ENCODE results near the gene HPD.
"Not testable (repeated sequence)": the region's sequence is repeated elsewhere in the genome, so short reads cannot be mapped to it uniquely, and the experiment has no call there.

Gene HPD

DNA sequence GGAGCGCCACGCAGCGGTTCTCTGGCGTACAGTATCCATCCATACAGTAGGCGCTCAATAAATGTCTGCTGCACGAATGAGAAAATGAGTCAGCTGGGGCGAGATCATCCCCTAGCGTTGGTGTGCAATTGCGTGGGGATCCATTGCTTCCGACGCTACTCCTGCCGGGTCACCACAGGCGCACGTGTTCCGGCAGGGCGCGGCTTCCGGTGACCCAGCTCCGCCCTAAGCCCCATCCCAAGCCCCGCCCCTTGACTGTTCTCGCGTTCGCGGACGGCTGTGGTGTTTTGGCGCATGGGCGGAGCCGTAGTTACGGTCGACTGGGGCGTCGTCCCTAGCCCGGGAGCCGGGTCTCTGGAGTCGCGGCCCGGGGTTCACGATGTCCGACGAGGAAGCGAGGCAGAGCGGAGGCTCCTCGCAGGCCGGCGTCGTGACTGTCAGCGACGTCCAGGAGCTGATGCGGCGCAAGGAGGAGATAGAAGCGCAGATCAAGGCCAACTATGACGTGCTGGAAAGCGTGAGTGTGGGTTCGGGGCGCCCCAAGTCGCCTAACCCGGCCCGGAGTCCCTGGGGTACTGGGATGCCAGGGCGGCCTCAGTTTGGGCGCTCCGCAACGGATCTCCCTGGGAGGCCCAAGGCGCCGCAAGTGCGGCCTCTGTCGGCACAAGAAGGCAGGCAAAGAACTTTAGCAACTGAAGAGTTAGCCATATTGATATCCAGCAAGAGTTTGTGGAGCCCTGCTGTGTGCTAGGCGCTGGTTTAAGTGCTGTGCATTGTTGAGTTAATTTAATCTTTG, 30.0 kb upstream of the HPD start, which contains the start of gene PSMD9:
TSS of gene PSMD9 (plus strand) at position 313 of the 796 bp plus-strand sequence. CDS start at position 380, 67 bp downstream.
- peaks cover 3% of the 10 kb centered on the region; the same call in 1 of the 2 replicates for H3K36me3 ChIP-seq (ENCODE audit: insufficient read depth, low read length)
- H3K79me2 ChIP-seq (ENCODE audit: control insufficient read depth, insufficient read depth, low read length, unreplicated experiment): peaks cover 36% of the 10 kb centered on the region
- peak within 1 kb of the TSS; percentile 62 for H2AFZ ChIP-seq (ENCODE audit: low read length, unreplicated experiment)
- peaks cover 12% of the 10 kb centered on the region for H3K4me1 ChIP-seq (ENCODE audit: control insufficient read depth, insufficient read depth, low read length, unreplicated experiment)
- H3K27ac ChIP-seq (ENCODE audit: low read depth, low read length): peak within 1 kb of the TSS; percentile 87
- H3K27me3 ChIP-seq (ENCODE audit: insufficient read depth, low read length): no peaks in the 10 kb centered on the region
- peak within 1 kb of the TSS; percentile 91 for H3K4me3 ChIP-seq (ENCODE audit: low read depth, low read length)

DNA sequence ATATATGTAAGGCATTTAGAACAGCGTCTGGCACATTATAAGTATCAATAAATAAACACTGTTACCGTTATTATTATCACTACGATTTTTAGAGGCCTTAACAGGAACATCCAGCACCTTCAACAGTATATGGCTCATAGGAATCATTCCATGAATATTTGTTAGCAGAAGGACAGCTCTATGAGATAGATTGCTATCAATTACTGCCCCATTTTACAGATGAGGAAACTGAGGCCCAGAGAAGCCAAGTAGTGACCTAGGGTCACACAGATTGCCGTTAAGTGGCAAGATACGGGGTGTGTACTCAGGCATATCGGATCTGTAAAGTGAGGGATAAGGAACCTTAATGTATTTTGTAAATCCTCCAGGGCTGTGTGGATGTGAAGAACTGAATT, 29.4 kb upstream of the HPD start:
- Histone ChIP-seq H3K36me3 (ENCODE audit: insufficient read depth, low read length) (peaks cover 3% of the 10 kb centered on the region; the same call in 1 of the 2 replicates), H3K27me3 (ENCODE audit: insufficient read depth, low read length) (no peaks in the 10 kb centered on the region), H2AFZ (ENCODE audit: low read length, unreplicated experiment) (peak overlapping the region; percentile 62), H3K27ac (ENCODE audit: low read depth, low read length) (no peak overlapping the region), H3K79me2 (ENCODE audit: control insufficient read depth, insufficient read depth, low read length, unreplicated experiment) (peaks cover 30% of the 10 kb centered on the region), H3K4me3 (ENCODE audit: low read depth, low read length) (peak overlapping the region; percentile 91), H3K4me1 (ENCODE audit: control insufficient read depth, insufficient read depth, low read length, unreplicated experiment) (peaks cover 6% of the 10 kb centered on the region)

DNA sequence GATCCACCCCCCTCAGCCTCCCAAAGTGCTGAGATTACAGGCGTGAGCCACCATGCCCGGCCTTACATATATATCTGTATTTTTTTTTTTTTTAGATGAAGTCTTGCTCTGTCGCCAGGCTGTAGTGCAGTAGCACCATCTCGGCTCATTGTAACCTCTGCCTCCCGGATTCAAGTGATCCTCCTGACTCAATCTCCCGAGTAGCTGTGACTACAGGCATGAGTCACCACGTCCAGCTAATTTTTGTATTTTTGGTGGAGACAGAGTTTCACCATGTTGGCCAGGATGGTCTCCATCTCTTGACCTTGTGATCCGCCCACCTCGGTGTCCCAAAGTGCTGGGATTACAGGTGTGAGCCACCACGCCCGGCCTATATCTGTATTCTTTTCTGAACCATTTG, 26.5 kb upstream of the HPD start:
- not testable (repeated sequence) for H2AFZ ChIP-seq (ENCODE audit: low read length, unreplicated experiment); H3K4me3 ChIP-seq (ENCODE audit: low read depth, low read length); H3K27ac ChIP-seq (ENCODE audit: low read depth, low read length); H3K4me1 ChIP-seq (ENCODE audit: control insufficient read depth, insufficient read depth, low read length, unreplicated experiment); H3K27me3 ChIP-seq (ENCODE audit: insufficient read depth, low read length); H3K36me3 ChIP-seq (ENCODE audit: insufficient read depth, low read length)
- H3K79me2 ChIP-seq (ENCODE audit: control insufficient read depth, insufficient read depth, low read length, unreplicated experiment): peaks cover 11% of the 10 kb centered on the region

DNA sequence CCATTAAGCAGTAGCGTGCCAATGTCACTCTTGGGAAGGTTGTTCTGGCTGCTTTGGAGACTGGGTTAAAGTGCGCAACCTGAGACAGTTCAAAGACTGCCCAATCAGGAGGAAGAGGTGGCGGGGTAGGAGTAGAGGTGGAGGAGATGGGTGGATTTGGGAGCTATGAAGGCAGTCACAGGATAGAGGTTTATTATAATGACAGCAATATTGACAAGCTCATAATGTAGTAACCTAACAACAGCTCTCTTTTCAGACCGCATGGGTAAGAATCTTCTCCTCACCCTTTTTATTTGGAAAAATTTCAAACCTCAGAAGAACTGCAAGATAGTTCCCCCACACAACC, 24.6 kb upstream of the HPD start:
- H3K27me3 ChIP-seq (ENCODE audit: insufficient read depth, low read length): no peaks in the 10 kb centered on the region
- no peaks in the 10 kb centered on the region for H3K36me3 ChIP-seq (ENCODE audit: insufficient read depth, low read length)
- H3K4me1 ChIP-seq (ENCODE audit: control insufficient read depth, insufficient read depth, low read length, unreplicated experiment): no peaks in the 10 kb centered on the region
- no peak overlapping the region for H2AFZ ChIP-seq (ENCODE audit: low read length, unreplicated experiment)
- H3K79me2 ChIP-seq (ENCODE audit: control insufficient read depth, insufficient read depth, low read length, unreplicated experiment): no peaks in the 10 kb centered on the region
- H3K27ac ChIP-seq (ENCODE audit: low read depth, low read length): no peak overlapping the region
- H3K4me3 ChIP-seq (ENCODE audit: low read depth, low read length): no peak overlapping the region

DNA sequence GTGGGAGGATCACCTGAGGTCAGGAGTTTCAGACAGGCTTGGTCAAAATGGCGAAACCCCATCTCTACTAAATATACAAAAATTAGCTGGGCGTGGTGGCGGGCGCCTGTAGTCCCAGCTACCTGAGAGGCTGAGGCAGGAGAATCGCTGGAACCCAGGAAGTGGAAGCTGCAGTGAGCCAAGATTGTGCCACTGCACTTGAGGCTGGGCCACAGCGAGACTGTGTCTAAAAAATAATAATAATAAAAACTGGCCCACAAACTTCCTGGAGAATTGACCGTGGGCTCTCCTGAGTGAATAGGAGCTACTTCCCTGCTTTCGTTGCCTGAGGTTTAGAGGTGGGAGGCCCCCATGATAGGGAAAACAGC, 17.4 kb upstream of the HPD start:
- H3K4me3 ChIP-seq (ENCODE audit: low read depth, low read length); H2AFZ ChIP-seq (ENCODE audit: low read length, unreplicated experiment); H3K79me2 ChIP-seq (ENCODE audit: control insufficient read depth, insufficient read depth, low read length, unreplicated experiment); H3K36me3 ChIP-seq (ENCODE audit: insufficient read depth, low read length); H3K27me3 ChIP-seq (ENCODE audit: insufficient read depth, low read length); H3K27ac ChIP-seq (ENCODE audit: low read depth, low read length): not testable (repeated sequence)
- H3K4me1 ChIP-seq (ENCODE audit: control insufficient read depth, insufficient read depth, low read length, unreplicated experiment): peaks cover 14% of the 10 kb centered on the region

DNA sequence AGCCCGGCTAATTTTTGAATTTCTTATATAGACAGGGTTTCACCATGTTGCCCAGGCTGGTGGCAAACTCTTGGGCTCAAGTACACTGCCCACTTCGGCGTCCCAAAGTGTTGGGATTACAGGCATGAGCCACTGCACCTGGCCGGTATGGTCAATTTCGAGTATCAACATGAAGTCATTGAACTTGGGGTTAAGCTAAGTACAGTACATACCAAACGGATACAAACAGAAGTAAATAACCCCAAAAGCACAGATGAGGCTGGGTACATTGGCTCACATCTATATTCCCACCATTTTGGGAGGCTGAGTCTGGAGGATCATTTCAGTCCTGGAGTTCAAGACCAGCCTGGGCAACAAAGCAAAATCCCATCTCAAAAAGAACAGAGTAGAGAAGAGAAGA, 16.9 kb upstream of the HPD start:
- no peak overlapping the region for H3K4me3 ChIP-seq (ENCODE audit: low read depth, low read length)
- no peaks in the 10 kb centered on the region for H3K27me3 ChIP-seq (ENCODE audit: insufficient read depth, low read length)
- no peaks in the 10 kb centered on the region for H3K36me3 ChIP-seq (ENCODE audit: insufficient read depth, low read length)
- H2AFZ ChIP-seq (ENCODE audit: low read length, unreplicated experiment): no peak overlapping the region
- H3K79me2 ChIP-seq (ENCODE audit: control insufficient read depth, insufficient read depth, low read length, unreplicated experiment): no peaks in the 10 kb centered on the region
- H3K27ac ChIP-seq (ENCODE audit: low read depth, low read length): no peak overlapping the region
- H3K4me1 ChIP-seq (ENCODE audit: control insufficient read depth, insufficient read depth, low read length, unreplicated experiment): peaks cover 14% of the 10 kb centered on the region

DNA sequence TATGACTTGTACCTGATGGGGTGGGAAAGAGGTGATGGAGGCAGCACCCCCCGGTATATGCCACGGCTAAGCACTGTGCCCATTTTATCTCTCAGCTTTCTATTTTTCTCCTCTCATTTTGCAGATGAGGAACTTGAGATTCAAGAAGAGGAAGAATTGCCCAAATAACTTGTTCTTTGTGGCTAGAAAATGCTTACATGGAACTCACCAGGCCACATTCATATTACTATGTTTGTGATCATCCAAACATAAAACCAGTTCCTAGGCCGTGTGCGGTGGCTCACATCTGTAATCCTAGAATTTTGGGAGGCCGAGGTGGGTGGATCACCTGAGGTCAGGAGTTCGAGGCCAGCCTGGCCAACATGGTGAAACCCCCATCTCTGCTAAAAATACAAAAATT, 15.4 kb upstream of the HPD start:
- H3K36me3 ChIP-seq (ENCODE audit: insufficient read depth, low read length): no peaks in the 10 kb centered on the region
- no peak overlapping the region for H3K4me3 ChIP-seq (ENCODE audit: low read depth, low read length)
- H3K27me3 ChIP-seq (ENCODE audit: insufficient read depth, low read length): no peaks in the 10 kb centered on the region
- H3K79me2 ChIP-seq (ENCODE audit: control insufficient read depth, insufficient read depth, low read length, unreplicated experiment): no peaks in the 10 kb centered on the region
- peaks cover 14% of the 10 kb centered on the region for H3K4me1 ChIP-seq (ENCODE audit: control insufficient read depth, insufficient read depth, low read length, unreplicated experiment)
- H2AFZ ChIP-seq (ENCODE audit: low read length, unreplicated experiment): no peak overlapping the region
- H3K27ac ChIP-seq (ENCODE audit: low read depth, low read length): no peak overlapping the region

DNA sequence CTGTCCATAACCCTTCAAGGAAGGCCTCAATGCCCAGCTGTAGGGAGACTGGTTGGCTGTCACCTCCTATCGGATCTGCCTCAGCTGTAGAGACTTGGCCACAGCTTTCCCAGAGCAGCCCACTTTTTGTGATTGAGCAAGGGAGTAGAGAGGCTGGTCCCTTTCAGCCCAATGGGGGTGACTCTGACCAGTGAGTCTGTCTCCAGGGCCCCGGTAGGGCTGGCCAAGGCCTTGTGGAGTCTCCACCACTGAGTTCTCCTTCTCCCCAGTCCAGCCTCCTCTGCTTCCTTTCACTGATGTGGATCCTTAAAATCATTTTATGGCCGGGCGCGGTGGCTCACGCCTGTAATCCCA, 14.5 kb upstream of the HPD start:
- no peak overlapping the region for H2AFZ ChIP-seq (ENCODE audit: low read length, unreplicated experiment)

DNA sequence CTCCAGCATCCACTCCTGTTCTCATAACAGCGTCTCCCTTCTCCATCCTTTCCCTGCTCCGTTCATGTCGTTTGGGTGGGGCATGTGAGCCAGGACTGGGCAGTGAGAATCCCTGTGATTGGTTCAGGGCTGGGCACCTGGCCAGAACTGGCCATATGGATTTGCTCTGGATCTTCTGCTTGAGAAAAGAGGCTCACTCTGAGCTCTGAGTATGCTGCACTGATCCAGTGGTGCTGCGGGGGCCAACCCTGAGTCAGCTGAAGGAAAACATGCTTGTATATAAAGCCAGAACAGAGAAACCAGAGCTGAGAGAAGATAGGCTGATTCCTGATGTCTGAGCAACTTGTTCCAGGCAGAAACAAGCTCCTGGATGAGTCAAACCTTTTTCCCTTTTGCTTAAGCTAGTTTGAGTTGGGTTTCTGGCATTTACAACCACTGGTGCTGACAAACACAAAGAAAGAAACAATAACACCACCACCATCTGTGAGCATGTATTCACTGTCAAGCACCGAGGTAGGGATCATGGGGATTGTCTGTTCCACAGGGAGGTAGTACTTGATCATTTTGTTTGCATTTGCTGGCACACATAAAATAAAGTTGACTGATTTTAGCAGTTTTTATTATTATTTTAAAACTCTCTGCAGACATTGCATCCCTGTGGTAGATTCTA, 14.0 kb upstream of the HPD start:
- peak overlapping the region; percentile 29 for H2AFZ ChIP-seq (ENCODE audit: low read length, unreplicated experiment)
- H3K79me2 ChIP-seq (ENCODE audit: control insufficient read depth, insufficient read depth, low read length, unreplicated experiment): no peaks in the 10 kb centered on the region
- peak overlapping the region; percentile 30 for H3K27ac ChIP-seq (ENCODE audit: low read depth, low read length)
- H3K27me3 ChIP-seq (ENCODE audit: insufficient read depth, low read length): no peaks in the 10 kb centered on the region
- H3K4me3 ChIP-seq (ENCODE audit: low read depth, low read length): no peak overlapping the region
- peaks cover 14% of the 10 kb centered on the region for H3K4me1 ChIP-seq (ENCODE audit: control insufficient read depth, insufficient read depth, low read length, unreplicated experiment)
- H3K36me3 ChIP-seq (ENCODE audit: insufficient read depth, low read length): no peaks in the 10 kb centered on the region

More for the DNA sequence above, 14.5 kb upstream of the HPD start:
- peak overlapping the region; percentile 30 for H3K27ac ChIP-seq (ENCODE audit: low read depth, low read length)
- no peak overlapping the region for H3K4me3 ChIP-seq (ENCODE audit: low read depth, low read length)
- H3K4me1 ChIP-seq (ENCODE audit: control insufficient read depth, insufficient read depth, low read length, unreplicated experiment): peaks cover 14% of the 10 kb centered on the region
- H3K36me3 ChIP-seq (ENCODE audit: insufficient read depth, low read length): no peaks in the 10 kb centered on the region
- no peaks in the 10 kb centered on the region for H3K79me2 ChIP-seq (ENCODE audit: control insufficient read depth, insufficient read depth, low read length, unreplicated experiment)
- no peaks in the 10 kb centered on the region for H3K27me3 ChIP-seq (ENCODE audit: insufficient read depth, low read length)

DNA sequence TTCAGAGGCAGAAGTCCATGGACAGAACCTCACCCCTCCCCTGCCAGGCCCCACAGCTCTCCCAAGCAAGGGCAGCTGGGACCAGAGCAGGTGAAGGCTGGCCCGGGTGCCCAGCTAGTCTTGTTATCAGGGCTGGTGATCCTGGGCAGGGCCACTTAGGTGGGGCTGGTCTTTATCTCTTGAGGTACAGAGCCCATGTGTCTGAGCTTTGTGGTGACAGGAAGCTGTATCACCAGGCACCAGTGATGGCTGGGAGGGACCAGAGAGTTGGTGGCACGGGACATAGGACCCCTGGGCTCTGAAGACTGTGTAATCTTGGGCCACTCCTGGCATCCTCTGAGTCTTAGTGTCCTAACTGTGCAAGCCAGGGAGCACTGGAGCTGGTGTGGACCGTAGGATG, 12.8 kb upstream of the HPD start:
- Histone ChIP-seq H3K4me3 (ENCODE audit: low read depth, low read length) (no peak overlapping the region), H3K27me3 (ENCODE audit: insufficient read depth, low read length) (no peaks in the 10 kb centered on the region), H3K4me1 (ENCODE audit: control insufficient read depth, insufficient read depth, low read length, unreplicated experiment) (peaks cover 17% of the 10 kb centered on the region), H3K79me2 (ENCODE audit: control insufficient read depth, insufficient read depth, low read length, unreplicated experiment) (no peaks in the 10 kb centered on the region), H3K27ac (ENCODE audit: low read depth, low read length) (no peak overlapping the region), H3K36me3 (ENCODE audit: insufficient read depth, low read length) (no peaks in the 10 kb centered on the region), H2AFZ (ENCODE audit: low read length, unreplicated experiment) (no peak overlapping the region)

DNA sequence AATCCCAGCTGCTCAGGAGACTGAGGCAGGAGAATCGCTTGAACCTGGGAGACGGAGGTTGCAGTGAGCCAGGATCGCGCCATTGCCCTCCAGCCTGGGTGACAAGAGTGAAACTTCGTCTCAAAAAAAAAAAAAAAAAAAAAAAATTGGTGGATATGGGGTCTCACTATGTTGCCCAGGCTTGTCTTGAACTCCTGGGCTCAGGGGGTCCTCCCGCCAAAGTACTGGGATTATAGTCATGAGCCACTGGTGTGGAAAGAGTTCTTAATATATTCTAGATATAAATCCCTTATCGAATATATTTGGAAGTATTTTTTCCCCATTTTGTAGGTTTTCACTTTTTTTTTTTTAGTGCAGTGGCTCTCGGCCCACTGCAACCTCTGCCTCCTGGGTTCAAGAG, 10.6 kb upstream of the HPD start:
- H3K4me3 ChIP-seq (ENCODE audit: low read depth, low read length); H2AFZ ChIP-seq (ENCODE audit: low read length, unreplicated experiment); H3K79me2 ChIP-seq (ENCODE audit: control insufficient read depth, insufficient read depth, low read length, unreplicated experiment); H3K27me3 ChIP-seq (ENCODE audit: insufficient read depth, low read length); H3K27ac ChIP-seq (ENCODE audit: low read depth, low read length); H3K36me3 ChIP-seq (ENCODE audit: insufficient read depth, low read length): not testable (repeated sequence)
- peaks cover 17% of the 10 kb centered on the region for H3K4me1 ChIP-seq (ENCODE audit: control insufficient read depth, insufficient read depth, low read length, unreplicated experiment)
